CD4-positive, alpha-beta T cell treated with Interferon alpha-2 for 1 hour (primary cell): ENCODE measurements around the gene CDK17.
"Not testable (repeated sequence)": the region's sequence is repeated elsewhere in the genome, so short reads cannot be mapped to it uniquely, and the experiment has no call there.

Source experiments
- DNase-seq, 2 donors: peaks; one replicate each; pipeline ENCODE4 v3.0.0-alpha.2; 2020 to 2022

CDK17 gene

DNA sequence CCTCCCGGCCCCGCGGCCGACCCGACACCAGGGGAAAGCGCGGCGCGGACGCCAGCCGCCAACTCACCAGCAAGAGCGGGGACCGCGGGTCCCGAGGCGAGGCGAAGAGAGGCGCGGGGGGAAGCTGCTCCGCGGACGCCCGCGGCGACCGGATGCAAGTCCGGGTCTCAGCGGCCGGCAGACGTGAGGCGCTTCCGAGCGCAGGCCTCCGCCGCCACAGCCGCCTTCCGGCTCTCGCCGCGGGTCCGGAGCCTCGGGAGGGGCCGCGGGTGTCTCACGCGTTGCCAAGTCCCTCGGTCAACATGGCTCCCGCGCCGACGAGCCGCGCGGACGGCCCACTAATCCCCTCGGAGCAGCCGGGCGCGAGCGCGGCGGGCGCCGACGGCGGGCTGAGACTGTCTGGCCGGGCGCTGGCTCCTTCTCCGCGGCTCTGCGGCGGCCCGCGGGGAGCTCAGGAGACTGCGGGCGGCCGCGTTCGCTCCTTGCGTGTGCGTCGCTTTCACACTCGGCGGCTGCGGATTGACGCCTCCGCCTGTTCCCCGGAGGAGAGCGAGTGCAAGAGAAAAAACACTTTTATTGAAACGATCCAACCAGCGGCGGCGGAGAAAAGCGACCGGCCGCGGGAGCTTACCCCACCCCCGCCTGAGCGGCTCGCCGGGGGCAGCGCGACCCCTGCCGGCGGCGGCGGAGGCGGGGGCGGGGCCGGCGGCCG, at the start of gene CDK17:
Gene CDK17 (minus strand): TSS at position 521 of the 712 bp plus-strand sequence. CDS start 65,603 bp downstream, outside the sequence.
- DNase-seq: peak; percentile 92 to 95

GRCh38 chr12:96448300-96448699, 48.1 kb upstream of the CDK17 start:
- no peak for DNase-seq

DNA sequence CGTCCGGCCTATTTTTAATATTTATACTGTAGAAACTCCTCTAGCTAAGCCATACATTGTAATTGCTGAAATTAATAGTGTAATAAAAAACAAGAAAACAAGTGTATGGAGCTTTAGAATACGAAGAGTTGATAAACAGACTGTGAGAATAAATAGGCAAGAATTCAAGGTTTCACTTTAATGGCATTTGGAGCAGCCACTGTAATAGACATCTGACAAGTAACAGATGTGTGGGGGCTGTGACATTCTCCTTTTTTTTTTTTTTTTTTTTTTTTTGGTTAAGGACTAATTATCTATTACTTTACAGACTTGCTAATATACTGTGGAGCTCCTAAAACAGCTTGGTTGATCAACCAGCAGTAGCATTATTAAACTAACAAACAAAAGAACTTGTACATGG, 47.0 kb upstream of the CDK17 start:
- no peak for DNase-seq

- DNase-seq: peak; percentile 81 to 91
These were observed 45.7 kb upstream of the CDK17 start for GRCh38 chr12:96445691-96446583.

- no peak for DNase-seq
These were observed 44.2 kb upstream of the CDK17 start for GRCh38 chr12:96444399-96444798.

DNA sequence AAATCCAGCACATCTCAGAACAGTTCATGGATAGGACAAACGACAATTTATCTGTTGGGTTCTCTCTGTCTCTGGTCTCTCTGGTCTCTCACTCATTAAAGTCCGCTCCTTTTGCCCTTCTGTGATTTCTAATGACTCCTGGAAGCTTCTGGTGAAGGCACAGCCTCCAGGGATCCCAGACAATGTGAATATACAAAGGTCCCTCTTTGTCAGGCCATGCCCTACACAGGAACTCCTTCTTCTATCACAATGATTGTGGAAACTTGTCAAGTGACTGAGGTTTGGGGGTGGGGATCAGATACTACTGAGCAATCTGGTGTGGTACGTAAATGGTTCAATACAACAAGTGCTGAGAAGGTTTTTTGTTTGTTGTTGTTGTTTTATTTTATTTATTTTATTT, 42.7 kb upstream of the CDK17 start:
- no peak for DNase-seq

GRCh38 chr12:96441816-96442215, 41.6 kb upstream of the CDK17 start:
- peak in 1 of 2 donors; percentile 57 for DNase-seq

- DNase-seq: no peak
These were observed 38.1 kb upstream of the CDK17 start for GRCh38 chr12:96438330-96438729.

GRCh38 chr12:96437171-96437445, 36.9 kb upstream of the CDK17 start:
- DNase-seq: no peak

- DNase-seq: no peak
These were observed 36.3 kb upstream of the CDK17 start for GRCh38 chr12:96436366-96437170.

DNA sequence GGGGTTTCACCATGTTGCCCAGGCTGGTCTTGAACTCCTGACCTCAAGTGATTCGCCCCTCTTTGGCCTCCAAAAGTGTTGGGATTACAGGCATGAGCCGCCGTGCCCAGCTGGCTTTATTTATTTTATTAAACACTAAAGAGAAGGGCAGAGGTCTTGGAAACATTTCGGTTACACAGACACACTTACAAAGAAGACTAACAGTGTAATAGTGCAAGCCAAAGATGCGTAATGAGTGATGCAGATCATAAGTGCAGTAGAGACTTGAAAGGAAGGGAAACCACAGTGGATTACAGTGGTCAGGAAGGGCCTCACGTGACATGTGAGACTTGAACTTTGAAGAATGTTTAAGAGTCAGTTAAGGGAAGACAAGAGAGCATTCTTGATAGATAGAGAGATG, 33.9 kb upstream of the CDK17 start:
- DNase-seq: peak; percentile 79 to 88

- DNase-seq: not testable (repeated sequence)
These were observed 32.5 kb upstream of the CDK17 start for GRCh38 chr12:96432496-96433321.

DNA sequence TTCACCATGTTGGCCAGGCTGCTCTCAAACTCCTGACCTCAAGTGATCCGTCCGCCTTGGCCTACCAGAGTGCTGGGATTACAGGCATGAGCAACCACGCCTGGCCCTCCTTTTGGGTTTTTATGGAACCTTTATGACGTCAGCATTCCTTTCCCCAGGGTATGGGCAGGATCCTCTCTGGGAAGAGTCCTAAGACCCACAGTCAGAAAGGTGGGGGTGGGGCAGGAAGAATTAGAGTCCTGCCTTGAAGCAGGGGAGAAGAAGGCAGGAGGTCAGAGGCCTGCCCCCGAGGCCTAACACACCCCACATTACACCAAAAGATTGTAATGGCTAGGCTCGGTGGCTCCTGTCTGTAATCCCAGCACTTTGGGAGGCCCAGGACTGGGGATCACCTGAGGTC, 30.8 kb upstream of the CDK17 start:
- no peak for DNase-seq

DNA sequence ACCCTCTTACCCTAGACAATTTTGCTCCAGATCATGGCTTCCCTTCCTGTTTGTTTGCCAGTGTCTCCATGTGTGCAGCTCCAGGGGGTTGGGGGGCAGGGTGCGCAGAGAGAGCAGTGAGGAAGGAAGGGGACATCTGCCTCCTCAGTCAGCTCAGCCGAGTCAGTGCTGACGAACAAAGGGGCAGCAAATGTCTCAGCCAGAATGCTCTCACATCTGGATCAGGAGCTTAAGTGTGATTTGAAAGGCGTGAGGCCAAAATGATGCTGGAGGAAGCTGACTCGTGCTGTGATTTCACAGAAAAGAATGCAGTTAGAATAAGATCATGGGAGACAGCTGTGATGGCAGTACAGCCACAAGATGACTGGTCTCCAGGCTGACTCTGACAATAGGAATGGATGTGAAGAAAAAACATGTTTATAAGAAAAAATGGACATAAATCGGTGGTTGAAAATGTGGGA, 27.1 kb upstream of the CDK17 start:
- DNase-seq: no peak

DNA sequence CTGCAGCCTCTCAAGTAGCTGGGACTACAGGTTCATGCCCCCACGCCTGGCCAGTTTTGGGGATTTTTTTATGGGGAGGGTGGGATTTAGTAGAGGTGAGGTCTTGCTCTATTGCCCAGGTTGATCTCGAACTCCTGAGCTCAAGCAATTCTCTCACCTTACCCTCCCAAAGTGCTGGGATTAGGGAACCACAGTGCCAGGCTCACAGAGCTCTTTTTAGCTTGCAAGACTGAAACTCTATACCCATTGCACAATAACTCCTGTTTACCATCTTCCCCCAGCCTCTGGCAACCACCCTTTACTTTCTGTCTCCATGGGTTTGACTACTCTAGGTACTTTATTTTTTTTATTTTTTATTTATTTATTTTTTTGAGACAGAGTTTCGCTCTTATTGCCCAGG, 25.7 kb upstream of the CDK17 start:
- DNase-seq: no peak

GRCh38 chr12:96425321-96425720, 25.1 kb upstream of the CDK17 start:
- no peak for DNase-seq

DNA sequence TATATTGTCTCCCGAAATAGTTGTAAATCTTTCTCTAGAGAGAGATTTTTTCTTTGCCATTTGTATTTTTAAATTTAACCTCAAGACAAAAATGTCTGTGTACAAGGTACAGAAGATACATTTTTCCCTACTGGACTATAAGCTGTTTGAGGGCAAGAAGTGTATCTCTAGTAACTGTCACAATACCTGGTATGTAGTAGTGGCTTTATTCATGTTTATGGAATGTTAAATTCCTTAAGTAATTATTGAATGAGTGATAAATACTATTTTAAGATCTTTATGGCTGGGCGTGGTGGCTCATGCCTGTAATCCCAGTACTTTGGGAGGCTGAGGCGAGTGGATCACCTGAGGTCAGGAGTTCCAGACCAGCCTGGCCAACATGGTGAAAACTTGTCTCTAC, 24.4 kb upstream of the CDK17 start:
- no peak for DNase-seq

- no peak for DNase-seq
These were observed 22.0 kb upstream of the CDK17 start for GRCh38 chr12:96422192-96422591.

- peak in 1 of 2 donors; percentile 57 for DNase-seq
These were observed 20.8 kb upstream of the CDK17 start for GRCh38 chr12:96421014-96421413.

GRCh38 chr12:96420277-96420835, 20.1 kb upstream of the CDK17 start:
- DNase-seq: no peak

DNA sequence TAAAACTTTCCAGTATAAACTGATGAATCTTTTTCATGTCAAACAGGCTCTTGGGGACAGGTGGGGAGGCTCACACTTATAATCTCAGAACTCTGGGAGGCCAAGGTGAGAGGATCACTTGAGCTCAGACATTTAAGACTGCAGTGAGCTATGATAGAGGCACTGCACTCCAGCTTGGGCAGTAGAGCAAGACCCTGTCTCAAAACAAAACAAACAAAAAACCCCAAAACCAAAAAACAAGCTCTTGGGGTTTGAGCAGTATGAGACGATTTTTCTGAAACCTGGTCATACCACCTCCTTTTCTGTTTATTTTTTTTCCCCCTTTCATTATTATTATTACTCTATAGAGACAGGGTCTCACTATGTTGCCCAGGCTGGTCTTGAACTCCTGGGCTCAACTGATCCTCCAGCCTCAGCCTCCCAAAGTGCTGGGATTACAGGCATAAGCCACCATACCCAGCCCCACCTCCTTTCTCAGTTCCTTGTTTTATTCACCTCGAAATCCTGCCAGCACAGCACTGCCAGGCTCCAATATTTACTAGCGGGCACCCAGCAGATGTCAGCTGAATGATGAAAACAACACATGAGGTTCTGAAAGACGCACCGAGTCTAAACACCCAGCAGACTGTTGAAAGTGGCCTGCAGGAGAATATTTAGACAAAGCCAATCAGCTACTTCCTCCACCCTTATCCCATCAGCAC, 19.5 kb upstream of the CDK17 start:
- no peak for DNase-seq
